ENCODE data around the gene RAB31.

GRCh38 chr18:9817286-9817685 is 109.2 kb downstream of the RAB31 start:
- TF ChIP-seq CTCF (IDR thresholded peaks at IDR 0.05) (no peak), EZH2phosphoT487 (IDR thresholded peaks at IDR 0.05; ENCODE audit: borderline replicate concordance, low read depth) (no peak), TCF12 (IDR thresholded peaks at IDR 0.05) (no peak), PBX3 (IDR thresholded peaks at IDR 0.05) (no peak), POLR2AphosphoS5 (IDR thresholded peaks at IDR 0.05; ENCODE audit: low read depth, low read length) (no peak), RAD21 (IDR thresholded peaks at IDR 0.05; ENCODE audit: low read length) (no peak), REST (IDR thresholded peaks at IDR 0.05; ENCODE audit: low read depth, low read length) (no peak), TAF1 (IDR thresholded peaks at IDR 0.05; ENCODE audit: borderline replicate concordance, low read depth, low read length) (no peak)

Data from SK-N-SH (cell line).